ENCODE results near the gene GSN. TPM values are rescaled to one million over a fixed set of nuclear protein-coding genes. Genes with fewer than 3 reads are reported as not detected.

Gene GSN
- total RNA-seq, 2 experiments from 2014 or later: 2.6 to 2.7 TPM

DNA sequence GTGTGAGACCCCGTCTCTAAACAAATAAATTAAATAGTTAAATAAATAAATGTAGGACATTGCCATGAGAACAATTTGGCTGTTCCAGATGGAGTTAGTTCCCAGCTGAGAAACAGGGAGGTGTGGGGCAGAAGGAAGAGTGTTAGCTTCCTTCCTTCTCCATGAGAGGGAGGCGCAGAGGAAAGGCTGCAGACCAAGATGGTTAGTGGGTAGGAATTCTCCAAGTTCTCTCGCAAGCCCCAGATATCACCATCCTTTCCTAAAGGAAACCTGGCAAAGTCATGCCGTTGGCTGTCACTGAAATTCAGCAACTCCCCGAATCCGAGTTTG is 33.2 kb upstream of the GSN start:
- DNase-seq (no peak), ATAC-seq (ENCODE audit: poor library complexity) (no peak)
- TF ChIP-seq CTCF (IDR thresholded peaks at IDR 0.05): no peak
- H3K36me3 ChIP-seq (ENCODE audit: insufficient read depth, low read length): peaks cover 3% of the 10 kb centered on the region
- Mint-ChIP-seq H3K27me3 (no peaks in the 10 kb centered on the region), H3K27ac (no peak overlapping the region), H3K36me3 (ENCODE audit: low read depth) (no peaks in the 10 kb centered on the region), H3K9me3 (no peaks in the 10 kb centered on the region), H3K4me1 (ENCODE audit: low read depth) (no peaks in the 10 kb centered on the region), H3K4me3 (no peak overlapping the region)
- intact Hi-C loops (cut with DNase I, micrococcal nuclease): no loop called here
- no peaks in the 10 kb centered on the region for H3K27me3 ChIP-seq (ENCODE audit: control insufficient read depth in 1 of 2, insufficient read depth in 2 of 2, low read length in 2 of 2)
- POLR2A ChIA-PET: no interaction called here
- no peak overlapping the region for H3K4me3 ChIP-seq (ENCODE audit: low read length)
- no peaks in the 10 kb centered on the region for H3K9me3 ChIP-seq (ENCODE audit: control insufficient read depth in 1 of 2, insufficient read depth in 1 of 2, low read length in 2 of 2)
- H3K4me1 ChIP-seq (ENCODE audit: insufficient read depth, low read length): no peaks in the 10 kb centered on the region
- CTCF ChIA-PET: interaction anchor here (1.3 kb wide), 1 partner anchor 22 kb away, joined by 3 read pairs; no protein-coding TSS in a partner anchor
- H3K27ac ChIP-seq (ENCODE audit: low read depth in 1 of 2, low read length in 2 of 2): no peak overlapping the region

GRCh38 chr9:121235512-121235911 is 32.5 kb upstream of the GSN start:
- peaks cover 3% of the 10 kb centered on the region for H3K36me3 ChIP-seq (ENCODE audit: insufficient read depth, low read length)
- H3K27ac ChIP-seq (ENCODE audit: low read depth in 1 of 2, low read length in 2 of 2): no peak overlapping the region
- ChIA-PET POLR2A (no interaction called here), CTCF (interaction anchor here (1.3 to 1.5 kb wide), 2 partner anchors 10 to 22 kb away, joined by 3 read pairs; no protein-coding TSS in a partner anchor)
- intact Hi-C loops (cut with DNase I, micrococcal nuclease): no loop called here
- no peaks in the 10 kb centered on the region for H3K9me3 ChIP-seq (ENCODE audit: control insufficient read depth in 1 of 2, insufficient read depth in 1 of 2, low read length in 2 of 2)
- no peaks in the 10 kb centered on the region for H3K4me1 ChIP-seq (ENCODE audit: insufficient read depth, low read length)
- DNase-seq (no peak), ATAC-seq (ENCODE audit: poor library complexity) (no peak)
- TF ChIP-seq CTCF (IDR thresholded peaks at IDR 0.05): no peak
- no peaks in the 10 kb centered on the region for H3K27me3 ChIP-seq (ENCODE audit: control insufficient read depth in 1 of 2, insufficient read depth in 2 of 2, low read length in 2 of 2)
- H3K27ac Mint-ChIP-seq: no peak overlapping the region
- H3K4me1 Mint-ChIP-seq (ENCODE audit: low read depth): no peaks in the 10 kb centered on the region
- H3K27me3 Mint-ChIP-seq: no peaks in the 10 kb centered on the region
- no peaks in the 10 kb centered on the region for H3K36me3 Mint-ChIP-seq (ENCODE audit: low read depth)
- H3K9me3 Mint-ChIP-seq: no peaks in the 10 kb centered on the region
- no peak overlapping the region for H3K4me3 ChIP-seq (ENCODE audit: low read length)
- H3K4me3 Mint-ChIP-seq: no peak overlapping the region

GRCh38 chr9:121237916-121238315 is 30.0 kb upstream of the GSN start:
- intact Hi-C loops (cut with DNase I, micrococcal nuclease): no loop called here
- no peaks in the 10 kb centered on the region for H3K36me3 ChIP-seq (ENCODE audit: insufficient read depth, low read length)
- no peaks in the 10 kb centered on the region for H3K36me3 Mint-ChIP-seq (ENCODE audit: low read depth)
- TF ChIP-seq CTCF (IDR thresholded peaks at IDR 0.05): no peak
- H3K9me3 ChIP-seq (ENCODE audit: control insufficient read depth in 1 of 2, insufficient read depth in 1 of 2, low read length in 2 of 2): no peaks in the 10 kb centered on the region
- no peaks in the 10 kb centered on the region for H3K27me3 Mint-ChIP-seq
- no peak overlapping the region for H3K27ac ChIP-seq (ENCODE audit: low read depth in 1 of 2, low read length in 2 of 2)
- no peaks in the 10 kb centered on the region for H3K4me1 Mint-ChIP-seq (ENCODE audit: low read depth)
- ChIA-PET POLR2A (no interaction called here), CTCF (no interaction called here)
- H3K27ac Mint-ChIP-seq: no peak overlapping the region
- H3K27me3 ChIP-seq (ENCODE audit: control insufficient read depth in 1 of 2, insufficient read depth in 2 of 2, low read length in 2 of 2): no peaks in the 10 kb centered on the region
- DNase-seq: no peak
- no peak overlapping the region for H3K4me3 Mint-ChIP-seq
- no peak overlapping the region for H3K4me3 ChIP-seq (ENCODE audit: low read length)
- no peak for ATAC-seq (ENCODE audit: poor library complexity)
- no peaks in the 10 kb centered on the region for H3K9me3 Mint-ChIP-seq
- no peaks in the 10 kb centered on the region for H3K4me1 ChIP-seq (ENCODE audit: insufficient read depth, low read length)

All from CD4-positive, alpha-beta T cell (primary cell).